Measurements from ENCODE around the gene DLK1. TPM values are rescaled to one million over a fixed set of nuclear protein-coding genes. Genes with fewer than 3 reads are reported as not detected.

The DLK1 gene
- total RNA-seq, 1 donor from 2014 or later = not detected

- DNase-seq = no peak
- Mint-ChIP-seq H3K27me3 (peaks cover 13% of the 10 kb centered on the region), H3K9me3 (no peaks in the 10 kb centered on the region), H3K4me1 (no peaks in the 10 kb centered on the region), H3K36me3 (ENCODE audit: low read depth) (no peaks in the 10 kb centered on the region), H3K4me3 (no peak overlapping the region), H3K27ac (no peak overlapping the region)
- intact Hi-C loops (cut with micrococcal nuclease) = no loop called here
Observed at GRCh38 chr14:100761481-100761880, 34.8 kb downstream of the DLK1 start.

GRCh38 chr14:100762089-100762515 is 35.4 kb downstream of the DLK1 start:
- DNase-seq = no peak
- intact Hi-C loops (cut with micrococcal nuclease) = no loop called here

GRCh38 chr14:100762901-100763300 is 36.2 kb downstream of the DLK1 start:
- Mint-ChIP-seq H3K9me3 (no peaks in the 10 kb centered on the region), H3K27me3 (peaks cover 13% of the 10 kb centered on the region), H3K4me1 (no peaks in the 10 kb centered on the region), H3K27ac (no peak overlapping the region), H3K4me3 (no peak overlapping the region), H3K36me3 (ENCODE audit: low read depth) (no peaks in the 10 kb centered on the region)
- intact Hi-C loops (cut with micrococcal nuclease) = no loop called here
- DNase-seq = no peak

More at GRCh38 chr14:100762089-100762515, 35.4 kb downstream of the DLK1 start:
- H3K4me1 Mint-ChIP-seq = no peaks in the 10 kb centered on the region
- H3K27me3 Mint-ChIP-seq = peaks cover 13% of the 10 kb centered on the region
- no peak overlapping the region for H3K4me3 Mint-ChIP-seq
- no peaks in the 10 kb centered on the region for H3K9me3 Mint-ChIP-seq
- no peaks in the 10 kb centered on the region for H3K36me3 Mint-ChIP-seq (ENCODE audit: low read depth)
- no peak overlapping the region for H3K27ac Mint-ChIP-seq

- Mint-ChIP-seq H3K9me3 (no peaks in the 10 kb centered on the region), H3K27ac (no peak overlapping the region), H3K4me1 (no peaks in the 10 kb centered on the region), H3K4me3 (no peak overlapping the region), H3K36me3 (ENCODE audit: low read depth) (no peaks in the 10 kb centered on the region), H3K27me3 (peaks cover 2% of the 10 kb centered on the region)
- no peak for DNase-seq
- intact Hi-C loops (cut with micrococcal nuclease) = no loop called here
Observed at GRCh38 chr14:100764471-100765115, 37.9 kb downstream of the DLK1 start.

- no peaks in the 10 kb centered on the region for H3K36me3 Mint-ChIP-seq (ENCODE audit: low read depth)
- no peak overlapping the region for H3K27ac Mint-ChIP-seq
- H3K27me3 Mint-ChIP-seq = peaks cover 2% of the 10 kb centered on the region
- intact Hi-C loops (cut with micrococcal nuclease) = no loop called here
- H3K4me1 Mint-ChIP-seq = no peaks in the 10 kb centered on the region
- no peak for DNase-seq
- H3K9me3 Mint-ChIP-seq = no peaks in the 10 kb centered on the region
- no peak overlapping the region for H3K4me3 Mint-ChIP-seq
Observed at GRCh38 chr14:100765296-100765695, 38.6 kb downstream of the DLK1 start.

GRCh38 chr14:100765991-100766390 is 39.3 kb downstream of the DLK1 start:
- H3K4me3 Mint-ChIP-seq = no peak overlapping the region
- no peaks in the 10 kb centered on the region for H3K36me3 Mint-ChIP-seq (ENCODE audit: low read depth)
- H3K27ac Mint-ChIP-seq = no peak overlapping the region
- H3K27me3 Mint-ChIP-seq = peaks cover 2% of the 10 kb centered on the region
- no peaks in the 10 kb centered on the region for H3K4me1 Mint-ChIP-seq
- intact Hi-C loops (cut with micrococcal nuclease) = no loop called here
- H3K9me3 Mint-ChIP-seq = no peaks in the 10 kb centered on the region
- no peak for DNase-seq

- intact Hi-C loops (cut with micrococcal nuclease) = no loop called here
- H3K27ac Mint-ChIP-seq = no peak overlapping the region
- no peak overlapping the region for H3K4me3 Mint-ChIP-seq
- H3K9me3 Mint-ChIP-seq = no peaks in the 10 kb centered on the region
- H3K36me3 Mint-ChIP-seq (ENCODE audit: low read depth) = no peaks in the 10 kb centered on the region
- DNase-seq = no peak
- no peaks in the 10 kb centered on the region for H3K4me1 Mint-ChIP-seq
- H3K27me3 Mint-ChIP-seq = no peaks in the 10 kb centered on the region
Observed at GRCh38 chr14:100767003-100767787, 40.5 kb downstream of the DLK1 start.

GRCh38 chr14:100767788-100768536 is 41.3 kb downstream of the DLK1 start:
- no peak for DNase-seq
- no peaks in the 10 kb centered on the region for H3K27me3 Mint-ChIP-seq
- H3K4me1 Mint-ChIP-seq = no peaks in the 10 kb centered on the region
- H3K36me3 Mint-ChIP-seq (ENCODE audit: low read depth) = no peaks in the 10 kb centered on the region
- intact Hi-C loops (cut with micrococcal nuclease) = no loop called here
- H3K27ac Mint-ChIP-seq = no peak overlapping the region
- no peaks in the 10 kb centered on the region for H3K9me3 Mint-ChIP-seq
- no peak overlapping the region for H3K4me3 Mint-ChIP-seq

GRCh38 chr14:100769035-100769939 is 42.6 kb downstream of the DLK1 start:
- Mint-ChIP-seq H3K27me3 (no peaks in the 10 kb centered on the region), H3K36me3 (ENCODE audit: low read depth) (no peaks in the 10 kb centered on the region), H3K4me1 (no peaks in the 10 kb centered on the region), H3K27ac (no peak overlapping the region), H3K9me3 (no peaks in the 10 kb centered on the region), H3K4me3 (no peak overlapping the region)
- intact Hi-C loops (cut with micrococcal nuclease) = no loop called here
- no peak for DNase-seq

GRCh38 chr14:100770046-100770445 is 43.4 kb downstream of the DLK1 start:
- Mint-ChIP-seq H3K4me1 (no peaks in the 10 kb centered on the region), H3K9me3 (no peaks in the 10 kb centered on the region), H3K27ac (no peak overlapping the region), H3K4me3 (no peak overlapping the region), H3K27me3 (no peaks in the 10 kb centered on the region), H3K36me3 (ENCODE audit: low read depth) (no peaks in the 10 kb centered on the region)
- no peak for DNase-seq
- intact Hi-C loops (cut with micrococcal nuclease) = no loop called here

GRCh38 chr14:100770605-100771120 is 44.0 kb downstream of the DLK1 start:
- Mint-ChIP-seq H3K27ac (no peak overlapping the region), H3K27me3 (no peaks in the 10 kb centered on the region), H3K9me3 (no peaks in the 10 kb centered on the region), H3K4me1 (no peaks in the 10 kb centered on the region), H3K36me3 (ENCODE audit: low read depth) (no peaks in the 10 kb centered on the region), H3K4me3 (no peak overlapping the region)
- intact Hi-C loops (cut with micrococcal nuclease) = no loop called here
- no peak for DNase-seq

GRCh38 chr14:100771121-100771800 is 44.6 kb downstream of the DLK1 start:
- Mint-ChIP-seq H3K27ac (no peak overlapping the region), H3K27me3 (no peaks in the 10 kb centered on the region), H3K4me3 (no peak overlapping the region), H3K36me3 (ENCODE audit: low read depth) (no peaks in the 10 kb centered on the region), H3K4me1 (no peaks in the 10 kb centered on the region), H3K9me3 (no peaks in the 10 kb centered on the region)
- DNase-seq = no peak
- intact Hi-C loops (cut with micrococcal nuclease) = no loop called here

Data from activated CD4-positive, alpha-beta T cell treated with anti-CD3 and anti-CD28 coated beads, Interleukin-2, amount 10 ng/mL, durations not matched to agents 24 days and 14 days (primary cell).